Stimulated activated CD8-positive, alpha-beta memory T cell treated with anti-CD3 and anti-CD28 coated beads, Interleukin-15, amount 100 ng/mL, for 24 hours (primary cell): ENCODE results near the gene LAMA5.

Source experiments
- DNase-seq: peaks from one replicate; pipeline ENCODE4 v3.0.0-alpha.2; 2020; ENCODE audit warnings: low read depth

LAMA5 gene

DNA sequence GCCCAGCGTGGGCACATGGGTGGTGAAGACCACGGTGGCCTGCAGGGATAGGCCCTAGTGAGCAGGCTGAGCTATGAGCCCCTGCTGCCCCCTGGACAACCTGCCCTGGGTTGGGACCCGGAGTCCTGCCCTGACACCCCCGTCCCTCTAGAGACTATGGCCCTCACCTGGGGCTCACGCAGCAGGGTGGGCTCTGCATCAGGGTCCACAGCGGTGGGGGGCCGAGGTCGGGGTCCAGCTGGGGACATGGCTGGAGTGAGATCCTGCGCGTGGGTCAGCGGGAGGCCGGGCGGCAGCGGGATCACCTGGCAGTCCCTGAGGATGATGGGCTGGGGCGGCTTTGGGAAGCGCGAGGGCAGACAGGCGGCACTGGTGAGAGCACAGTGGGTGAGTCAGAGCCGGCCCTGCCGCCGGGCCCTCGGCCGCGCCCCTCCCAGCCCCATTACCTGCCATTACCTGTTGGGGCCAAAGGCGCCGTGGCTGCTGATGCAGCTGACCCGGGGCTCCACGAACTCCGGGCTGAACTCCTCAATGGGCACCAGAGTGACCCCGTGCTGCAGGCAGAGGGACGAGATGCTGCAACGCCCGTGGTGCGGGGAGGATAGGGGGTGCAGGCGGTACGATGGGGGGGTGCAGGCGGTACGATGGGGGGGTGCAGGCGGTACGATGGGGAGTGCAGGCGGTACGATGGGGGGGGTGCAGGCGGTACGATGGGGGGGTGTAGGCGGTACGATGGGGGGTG is 36.4 kb downstream of the LAMA5 start:
- DNase-seq = no peak

- no peak for DNase-seq
These were observed 37.4 kb downstream of the LAMA5 start for GRCh38 chr20:62329389-62330377.

DNA sequence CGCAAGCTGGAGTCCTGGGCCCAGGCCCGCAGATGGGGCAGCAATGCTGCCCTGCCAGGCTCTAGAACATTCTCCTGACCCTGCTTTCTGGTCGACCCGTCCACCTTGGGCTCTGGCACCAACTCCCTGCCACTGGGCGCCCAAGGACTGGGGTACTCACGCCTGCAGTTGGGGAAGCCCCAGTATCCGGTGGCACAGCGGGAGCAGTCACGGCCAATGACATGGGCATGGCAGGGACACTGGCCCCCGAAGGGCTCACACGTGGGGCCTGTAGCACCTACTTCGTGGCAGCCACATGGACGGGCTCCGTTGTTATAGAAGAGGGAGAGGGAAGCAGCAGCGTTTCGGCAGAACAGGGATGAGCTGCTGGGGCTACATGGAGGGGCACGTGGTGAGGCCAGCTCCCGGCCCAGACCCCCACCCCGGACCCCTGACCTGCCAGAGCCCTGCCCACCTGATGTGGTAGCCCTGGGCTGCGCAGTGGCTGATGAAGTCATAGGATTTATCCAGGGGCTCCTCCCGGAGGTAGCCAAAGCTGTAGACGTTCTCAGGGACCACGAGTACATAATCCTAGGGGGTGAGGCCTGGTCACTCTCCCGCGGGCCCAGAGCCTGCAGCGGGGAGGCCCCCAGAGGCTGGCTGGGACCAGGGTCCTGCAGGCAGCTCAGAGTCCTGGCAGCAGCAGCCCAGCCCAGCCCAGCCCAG is 38.3 kb downstream of the LAMA5 start:
- no peak for DNase-seq

DNA sequence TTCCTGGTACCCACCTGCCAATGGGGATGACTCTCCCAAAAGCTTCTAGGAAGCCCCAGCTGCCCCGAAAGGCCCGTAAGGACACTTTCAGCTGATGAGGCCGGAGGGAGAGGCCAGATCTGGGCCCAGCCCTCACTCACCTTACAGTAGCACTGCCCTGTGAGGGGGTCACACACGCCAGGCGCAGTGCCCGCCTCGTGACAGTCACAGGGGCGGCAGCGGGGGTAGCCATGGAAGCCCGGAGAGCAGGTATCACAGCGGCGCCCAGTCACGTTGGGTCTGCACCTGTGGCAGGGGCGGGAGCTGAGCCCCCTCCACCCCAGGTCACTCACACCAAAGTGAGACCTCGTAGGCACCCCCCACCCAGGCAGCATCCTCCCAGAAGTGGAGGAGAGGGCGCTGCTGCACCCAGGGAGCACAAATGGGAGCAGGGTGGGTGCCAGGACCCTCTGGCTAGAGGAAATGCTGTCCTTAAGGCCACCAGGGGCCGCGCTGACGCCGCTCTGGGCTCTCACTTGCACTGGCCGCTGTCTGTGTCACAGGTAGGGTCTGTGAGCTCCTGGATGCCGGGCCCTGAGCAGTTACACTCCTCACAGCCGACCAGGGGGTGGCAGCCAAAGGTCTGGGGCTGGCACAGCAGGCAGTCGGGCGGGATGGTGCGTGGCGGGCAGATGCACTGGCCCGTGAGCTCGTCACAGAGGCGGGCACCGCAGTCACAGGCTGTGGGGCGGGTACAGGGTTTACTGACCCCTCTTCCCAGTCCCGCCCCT is 39.2 kb downstream of the LAMA5 start:
- DNase-seq = no peak

DNA sequence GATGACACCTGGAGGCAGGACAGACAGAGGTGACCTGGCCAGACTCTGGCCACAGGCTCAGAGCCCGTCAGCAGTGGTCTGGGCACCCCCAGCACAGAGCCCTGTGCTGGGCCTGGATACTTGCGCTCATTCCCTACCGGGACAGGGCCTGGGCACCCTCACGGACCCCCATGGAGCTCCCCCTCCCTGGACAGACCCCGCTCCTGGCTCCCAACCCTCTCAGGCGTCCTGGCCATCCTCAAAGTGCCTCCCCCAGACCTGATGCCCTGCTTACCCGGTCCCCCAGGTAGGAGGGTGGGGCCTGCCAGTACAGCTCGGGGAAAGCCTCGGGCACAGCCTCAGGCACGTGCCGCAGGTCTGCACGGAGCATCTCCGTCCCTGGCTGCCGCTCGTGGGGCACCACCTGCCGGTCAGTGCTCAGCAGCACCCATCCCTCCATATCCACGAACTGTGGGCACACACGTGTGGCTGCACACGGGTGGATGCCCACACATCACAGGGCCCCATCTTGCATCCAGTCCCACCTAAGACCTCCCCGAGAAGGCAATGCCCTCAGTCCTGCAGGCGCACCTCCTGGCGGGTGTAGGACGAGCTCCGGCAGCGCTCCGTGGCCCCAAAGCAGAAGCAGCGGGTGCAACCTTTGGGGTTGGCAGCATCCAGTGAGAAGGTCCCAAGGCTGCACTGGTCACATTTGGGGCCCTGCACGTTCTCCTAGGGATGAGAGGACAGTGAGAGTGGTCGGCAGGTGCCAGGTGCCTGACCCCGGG is 40.0 kb downstream of the LAMA5 start:
- no peak for DNase-seq

DNA sequence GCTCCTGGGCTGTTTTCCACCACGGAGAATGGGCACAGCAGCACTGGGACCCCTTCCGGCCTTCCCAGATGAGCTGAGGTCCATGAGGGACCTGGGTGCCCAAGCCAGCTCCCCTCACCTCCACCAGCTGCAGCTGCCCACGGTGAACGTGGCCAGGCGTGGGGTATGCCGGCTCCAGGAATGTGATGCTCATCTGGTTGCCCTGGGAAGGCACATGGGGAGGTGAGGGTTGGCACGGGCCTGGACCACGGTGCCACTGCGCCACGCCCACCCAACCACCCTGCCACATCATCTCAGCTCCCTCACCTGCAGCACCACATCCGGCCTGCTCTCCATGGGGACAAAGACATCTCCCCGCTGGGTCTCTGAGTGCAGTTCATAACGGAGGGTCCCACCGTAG is 40.6 kb downstream of the LAMA5 start:
- no peak for DNase-seq

- no peak for DNase-seq
These were observed 41.8 kb downstream of the LAMA5 start for GRCh38 chr20:62325172-62325905.

- DNase-seq = no peak
These were observed 42.9 kb downstream of the LAMA5 start for GRCh38 chr20:62323980-62324906.

- no peak for DNase-seq
These were observed 43.7 kb downstream of the LAMA5 start for GRCh38 chr20:62323146-62323979.

- no peak for DNase-seq
These were observed 44.5 kb downstream of the LAMA5 start for GRCh38 chr20:62322492-62323041.

- no peak for DNase-seq
These were observed 45.1 kb downstream of the LAMA5 start for GRCh38 chr20:62321975-62322374.

GRCh38 chr20:62321521-62321948 is 45.6 kb downstream of the LAMA5 start:
- DNase-seq = no peak

DNA sequence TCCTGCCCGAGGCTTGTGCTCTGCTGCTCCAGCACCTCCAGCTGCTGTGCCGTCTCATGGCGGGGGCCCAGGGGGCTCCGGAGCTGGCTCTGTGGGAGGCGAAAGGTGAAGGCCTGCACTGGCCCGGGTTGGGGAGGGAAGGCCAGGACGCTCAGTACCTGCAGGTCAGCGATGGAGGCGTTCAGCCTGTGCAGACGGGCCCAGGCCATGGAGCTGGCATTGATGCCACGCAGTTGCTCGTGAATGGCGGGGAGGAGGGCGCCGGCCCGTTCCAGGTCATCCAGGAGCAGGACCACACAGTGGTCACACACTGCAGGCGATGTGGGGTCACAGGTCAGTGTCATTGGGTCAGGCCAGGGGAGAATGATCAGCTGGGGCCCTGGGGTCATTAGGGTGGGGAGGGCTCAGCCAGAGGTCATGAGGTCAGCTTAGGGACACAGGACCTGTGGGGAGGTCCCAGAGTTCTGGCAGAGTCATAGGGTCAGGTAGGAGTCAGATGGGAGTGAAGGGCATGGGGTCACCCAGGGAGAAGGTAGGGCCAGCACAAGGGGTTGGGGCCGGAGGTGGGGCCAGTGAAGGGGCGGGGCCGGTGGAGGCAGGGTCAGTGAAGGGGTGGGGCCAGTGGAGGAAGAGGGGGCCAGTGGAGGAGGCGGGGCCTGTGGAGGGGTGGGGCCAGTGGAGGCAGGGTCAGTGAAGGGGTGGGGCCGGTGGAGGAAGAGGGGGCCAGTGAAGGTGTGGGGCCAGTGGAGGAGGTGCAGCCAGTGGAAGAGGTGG is 46.3 kb downstream of the LAMA5 start:
- DNase-seq = no peak

- no peak for DNase-seq
These were observed 47.7 kb downstream of the LAMA5 start for GRCh38 chr20:62319346-62319909.

GRCh38 chr20:62318400-62319345 is 48.4 kb downstream of the LAMA5 start:
- DNase-seq = no peak
